A673 (cell line): ENCODE data around the gene CCDC80. TPM values are rescaled to one million over a fixed set of nuclear protein-coding genes. Genes with fewer than 3 reads are reported as not detected.
A peak's percentile ranks its signal among the peaks of the same experiment; 100 is the strongest.

Source experiments
- BruUV-seq: library from RNA; stranded (reverse); fragments of 400-500 nt; replicated peaks from 2 replicates; lab custom pipeline; 2021; lab: Mats Ljungman, UMichigan
- CTCF ChIA-PET: fragments of 300-600 bp; sonication (Branson Sonifier 250); formaldehyde crosslinking; loops from one replicate; lab custom pipeline; 2022; ENCODE audit warnings: antibody characterized with exemption; lab: Charles Lee
- POLR2A ChIA-PET: fragments of 300-600 bp; sonication (Branson Sonifier 250); formaldehyde crosslinking; loops from one replicate; lab custom pipeline; 2022; ENCODE audit warnings: antibody characterized with exemption; ENCODE audit not compliant: low non-redundant PET; lab: Charles Lee
- DNase-seq: peaks from one replicate; pipeline ENCODE4 v3.0.0-alpha.2; 2015; ENCODE audit warnings: low spot score
- H3K27ac ChIP-seq: fragments of 200-600 bp; sonication (generic); 2 replicates; pipeline ENCODE4 v1.5.1; 2016; ENCODE audit warnings: mixed run types, low read depth, mild to moderate bottlenecking, mixed read lengths, antibody characterized with exemption, low read length; ENCODE audit not compliant: poor library complexity, severe bottlenecking
- H3K27me3 ChIP-seq: fragments of 200-600 bp; sonication (generic); replicated peaks from 2 replicates; pipeline ENCODE4 v1.6.1; 2017; ENCODE audit warnings: mixed run types, low read depth, mild to moderate bottlenecking, mixed read lengths, antibody characterized with exemption, low read length; ENCODE audit not compliant: insufficient read depth, poor library complexity
- H3K36me3 ChIP-seq: fragments of 200-600 bp; sonication (generic); 2 replicates; pipeline ENCODE4 v1.6.1; 2016; ENCODE audit warnings: mixed run types, mild to moderate bottlenecking, mixed read lengths, antibody characterized with exemption, low read length; ENCODE audit not compliant: insufficient read depth, poor library complexity, severe bottlenecking
- H3K4me1 ChIP-seq: fragments of 200-600 bp; sonication (generic); 2 replicates; pipeline ENCODE4 v1.6.1; 2017; ENCODE audit warnings: mixed run types, mild to moderate bottlenecking, mixed read lengths, antibody characterized with exemption, low read length; ENCODE audit not compliant: insufficient read depth, poor library complexity, severe bottlenecking
- H3K4me3 ChIP-seq: fragments of 200-600 bp; sonication (generic); 2 replicates; pipeline ENCODE4 v1.5.1; 2016; ENCODE audit warnings: low read depth, mixed run types, mild to moderate bottlenecking, mixed read lengths, low read length; ENCODE audit not compliant: poor library complexity, severe bottlenecking
- H3K9me3 ChIP-seq: fragments of 200-600 bp; sonication (generic); 2 replicates; pipeline ENCODE4 v1.6.1; 2016; ENCODE audit warnings: mixed run types, low read depth, mild to moderate bottlenecking, mixed read lengths, antibody characterized with exemption, low read length; ENCODE audit not compliant: poor library complexity, severe bottlenecking
- CTCF ChIP-seq: fragments of 300-800, 200-600 bp; sonication (generic); conservative IDR thresholded peaks from 2 replicates; pipeline ENCODE4 v1.5.1; 2017; ENCODE audit warnings: low read depth, mild to moderate bottlenecking, antibody characterized with exemption, low read length, moderate library complexity, mixed read lengths
- EZH2 ChIP-seq: fragments of 200-600 bp; sonication (generic); IDR thresholded peaks from 2 replicates; pipeline ENCODE4 v1.6.1; 2017; ENCODE audit warnings: borderline replicate concordance, low read depth, mild to moderate bottlenecking, mixed read lengths, antibody characterized with exemption, low read length; ENCODE audit not compliant: poor library complexity, severe bottlenecking
- intact Hi-C: fragments of 100-400 bp; cut with micrococcal nuclease; formaldehyde crosslinking; loops from one replicate; pipeline ENCODE4 v1.10.0; 2022; ENCODE audit not compliant: unreplicated experiment
- total RNA-seq: library from RNA; stranded (reverse); gene quantifications from 2 replicates; pipeline ENCODE4 v1.2.3, GENCODE V29; 2021

Gene CCDC80
- total RNA-seq, 1 experiment from 2014 or later: 4.7 TPM

GRCh38 chr3:112633191-112633590 lies 7.8 kb downstream of the CCDC80 start:
- no TSS peak for BruUV-seq
- H3K9me3 ChIP-seq: no peaks in the 10 kb centered on the region
- ChIA-PET CTCF (no interaction called here), POLR2A (no interaction called here)
- H3K27me3 ChIP-seq: no peaks in the 10 kb centered on the region
- intact Hi-C loops: loop anchor here (5.0 kb wide), 1 partner anchor 46 kb away; no protein-coding TSS in a partner anchor
- H3K36me3 ChIP-seq: no peaks in the 10 kb centered on the region
- TF ChIP-seq CTCF: no peak
- no peak for TF ChIP-seq EZH2
- peak overlapping the region; percentile 62 for H3K27ac ChIP-seq
- peak; percentile 92 for DNase-seq
- peaks cover 71% of the 10 kb centered on the region for H3K4me1 ChIP-seq
- H3K4me3 ChIP-seq: peak overlapping the region; percentile 24

- peak overlapping the region; percentile 24 for H3K4me3 ChIP-seq
- intact Hi-C loops: loop anchor here (5.0 kb wide), 1 partner anchor 45 kb away; no protein-coding TSS in a partner anchor
- no peaks in the 10 kb centered on the region for H3K9me3 ChIP-seq
- DNase-seq: peak; percentile 28
- ChIA-PET CTCF (no interaction called here), POLR2A (no interaction called here)
- H3K27me3 ChIP-seq: no peaks in the 10 kb centered on the region
- no TSS peak for BruUV-seq
- H3K36me3 ChIP-seq: no peaks in the 10 kb centered on the region
- H3K27ac ChIP-seq: no peak overlapping the region
- H3K4me1 ChIP-seq: peaks cover 71% of the 10 kb centered on the region
- TF ChIP-seq EZH2 (no peak), CTCF (no peak)
Measured at GRCh38 chr3:112632596-112632995, 8.3 kb downstream of the CCDC80 start.

- Histone ChIP-seq H3K4me3 (no peak overlapping the region), H3K9me3 (no peaks in the 10 kb centered on the region), H3K4me1 (peaks cover 71% of the 10 kb centered on the region), H3K36me3 (no peaks in the 10 kb centered on the region), H3K27me3 (no peaks in the 10 kb centered on the region), H3K27ac (no peak overlapping the region)
- TF ChIP-seq CTCF (no peak), EZH2 (no peak)
- intact Hi-C loops: loop anchor here (5.0 kb wide), 1 partner anchor 44 kb away; no protein-coding TSS in a partner anchor
- no peak for DNase-seq
- CTCF ChIA-PET: no interaction called here
- POLR2A ChIA-PET: interaction anchor here (0.5 kb wide), 1 partner anchor 31 kb away, joined by 3 read pairs; no protein-coding TSS in a partner anchor
- BruUV-seq: no TSS peak
Measured at GRCh38 chr3:112631257-112631656, 9.7 kb downstream of the CCDC80 start.
